ENCODE results near the gene TTLL8.

The TTLL8 gene

DNA sequence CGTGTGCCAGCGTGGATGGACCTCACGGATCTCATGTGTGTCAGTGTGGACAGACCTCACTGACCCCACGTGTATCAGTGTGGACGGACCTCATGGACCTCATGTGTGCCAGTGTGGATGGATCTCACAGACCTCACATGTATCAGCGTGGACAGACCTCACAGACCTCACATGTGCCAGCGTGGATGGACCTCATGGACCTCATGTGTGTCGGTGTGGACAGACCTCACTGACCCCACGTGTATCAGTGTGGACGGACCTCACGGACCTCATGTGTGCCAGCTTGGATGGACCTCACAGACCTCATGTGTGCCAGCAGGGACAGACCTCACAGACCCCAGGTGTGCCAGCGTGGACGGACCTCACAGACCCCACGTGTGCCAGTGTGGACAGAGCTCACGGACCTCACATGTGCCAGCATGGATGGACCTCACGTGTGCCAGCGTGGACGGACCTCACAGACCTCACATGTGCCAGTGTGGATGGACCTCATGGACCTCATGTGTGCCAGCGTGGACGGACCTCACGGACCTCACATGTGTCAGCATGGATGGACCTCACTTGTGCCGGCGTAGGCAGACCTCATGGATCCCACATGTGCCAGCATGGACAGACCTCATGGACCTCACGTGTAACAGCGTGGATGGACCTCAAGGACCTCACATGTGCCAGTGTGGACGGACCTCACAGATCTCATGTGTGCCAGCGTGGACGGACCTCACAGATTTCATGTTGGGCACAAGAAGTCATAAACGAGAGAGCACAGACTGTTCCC lies 18.2 kb downstream of the TTLL8 start:
- no peak for DNase-seq

- DNase-seq = no peak
These were observed 21.9 kb downstream of the TTLL8 start for GRCh38 chr22:50035976-50036724.

- DNase-seq = no peak
These were observed 22.8 kb downstream of the TTLL8 start for GRCh38 chr22:50035131-50035881.

DNA sequence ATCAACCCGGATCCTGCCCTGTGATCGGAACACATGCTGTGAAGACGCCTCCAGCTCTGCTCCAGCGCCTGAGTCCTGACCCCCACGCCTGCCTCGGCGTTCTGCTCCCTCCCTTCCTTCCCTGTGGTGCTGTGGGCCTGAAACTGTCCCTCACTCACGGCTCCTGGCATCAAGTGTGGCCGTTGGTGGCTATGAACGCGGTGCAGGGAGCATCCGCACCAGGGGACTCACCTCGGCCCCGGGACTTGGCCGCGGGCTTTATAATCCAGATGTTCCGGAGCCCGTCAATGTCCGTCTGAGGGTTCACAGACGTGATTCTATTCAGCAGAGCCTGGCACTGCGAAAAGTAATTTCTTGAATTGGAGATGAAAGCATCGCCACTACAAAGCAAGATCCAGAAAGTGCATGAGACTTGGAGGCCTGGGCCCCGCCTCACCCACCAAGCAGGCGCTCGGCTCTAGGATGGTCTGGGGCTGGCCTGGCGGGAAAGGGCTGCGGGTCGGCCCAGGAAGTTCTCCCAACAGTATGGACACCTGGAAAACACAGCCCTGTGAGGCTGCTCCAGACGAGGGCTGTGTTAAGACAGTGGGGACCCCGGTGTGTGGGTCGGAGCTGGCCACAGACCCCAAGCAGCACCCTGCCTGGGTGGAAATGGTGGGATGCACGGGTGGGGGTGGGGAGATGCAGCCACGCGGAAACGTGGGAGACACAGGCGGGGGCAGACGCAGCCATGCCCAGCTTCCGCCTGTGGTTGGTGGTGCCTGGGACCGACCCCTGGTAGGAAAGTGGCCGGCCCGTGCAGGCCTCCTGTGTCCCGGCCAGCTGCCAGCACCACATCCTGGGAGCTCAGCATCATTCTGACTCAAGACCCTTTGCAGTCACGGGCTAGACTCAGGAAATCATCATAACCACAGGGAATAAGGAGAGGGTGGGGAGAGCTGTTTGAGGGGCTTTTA lies 23.7 kb downstream of the TTLL8 start:
- DNase-seq = no peak

DNA sequence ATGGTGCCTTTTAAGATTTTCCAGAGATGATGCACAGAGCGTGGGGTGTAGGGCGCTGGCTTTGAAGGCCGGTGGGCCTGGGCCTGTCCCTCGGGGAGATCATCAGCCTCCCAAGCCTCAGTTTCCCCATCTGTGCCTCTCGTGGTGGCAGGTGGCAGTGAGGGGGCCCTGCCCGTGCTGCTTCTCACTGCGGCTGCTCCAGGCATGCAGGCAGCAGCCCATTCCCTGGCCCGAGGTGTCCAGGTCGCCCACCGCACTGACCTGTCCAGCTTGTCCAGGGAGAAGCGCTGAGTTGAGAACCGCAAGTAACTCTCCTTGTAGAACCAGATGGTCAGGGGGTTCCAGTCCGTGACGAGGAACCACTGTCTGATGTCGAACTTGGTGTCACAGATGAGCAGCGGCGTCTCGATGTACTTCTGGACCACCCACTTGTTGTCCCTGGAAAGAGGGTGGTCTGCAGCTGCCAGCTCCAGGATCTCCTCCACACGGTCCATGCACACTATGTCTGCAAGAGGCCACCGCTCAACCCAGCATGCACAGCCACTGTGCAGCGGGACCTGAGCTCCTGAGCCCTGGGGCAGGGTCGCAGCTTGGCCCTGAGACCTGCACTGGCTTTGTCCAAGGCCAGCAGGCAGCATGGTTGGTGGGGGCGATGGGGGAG lies 25.0 kb downstream of the TTLL8 start:
- DNase-seq = no peak

DNA sequence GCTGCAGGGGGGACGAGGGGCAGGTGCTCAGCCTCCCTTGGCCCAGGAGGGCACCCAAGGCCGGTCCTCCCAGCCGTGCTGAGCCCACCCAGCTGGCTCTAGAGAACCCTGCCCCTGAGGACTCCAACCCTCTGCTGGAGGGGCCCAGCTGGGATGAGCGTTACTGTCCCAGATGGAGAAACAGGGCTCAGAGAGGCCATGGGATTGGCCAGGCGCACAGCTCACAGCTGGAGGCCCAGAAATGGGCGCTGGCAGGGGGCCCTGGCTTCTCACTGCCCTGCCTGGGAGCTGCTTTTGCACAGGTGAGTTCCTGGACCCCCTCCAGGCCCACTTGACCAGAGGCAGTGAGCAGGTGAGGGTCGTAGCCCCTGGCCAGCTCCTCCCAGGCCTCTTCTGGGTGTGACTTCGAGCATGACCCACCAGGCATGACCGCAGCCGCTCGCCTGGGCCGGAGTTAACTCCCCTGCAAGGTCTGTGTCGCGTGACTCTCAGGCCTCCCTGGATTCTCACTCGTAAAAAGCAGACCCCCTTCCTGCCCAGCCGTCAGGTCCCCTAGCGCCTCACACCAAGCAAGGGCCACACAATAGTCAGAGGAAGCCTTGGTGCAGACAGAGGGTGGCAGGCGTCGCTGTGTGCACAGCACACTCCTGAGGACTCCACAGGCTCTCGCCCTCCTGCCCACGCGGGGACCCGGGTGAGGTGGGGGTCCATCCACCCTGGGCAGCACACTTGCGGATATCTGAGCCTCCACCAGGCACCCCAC lies 25.8 kb downstream of the TTLL8 start:
- DNase-seq = no peak

- no peak for DNase-seq
These were observed 26.7 kb downstream of the TTLL8 start for GRCh38 chr22:50031189-50032091.

GRCh38 chr22:50030297-50031188 lies 27.6 kb downstream of the TTLL8 start:
- DNase-seq = peak; percentile 12

DNA sequence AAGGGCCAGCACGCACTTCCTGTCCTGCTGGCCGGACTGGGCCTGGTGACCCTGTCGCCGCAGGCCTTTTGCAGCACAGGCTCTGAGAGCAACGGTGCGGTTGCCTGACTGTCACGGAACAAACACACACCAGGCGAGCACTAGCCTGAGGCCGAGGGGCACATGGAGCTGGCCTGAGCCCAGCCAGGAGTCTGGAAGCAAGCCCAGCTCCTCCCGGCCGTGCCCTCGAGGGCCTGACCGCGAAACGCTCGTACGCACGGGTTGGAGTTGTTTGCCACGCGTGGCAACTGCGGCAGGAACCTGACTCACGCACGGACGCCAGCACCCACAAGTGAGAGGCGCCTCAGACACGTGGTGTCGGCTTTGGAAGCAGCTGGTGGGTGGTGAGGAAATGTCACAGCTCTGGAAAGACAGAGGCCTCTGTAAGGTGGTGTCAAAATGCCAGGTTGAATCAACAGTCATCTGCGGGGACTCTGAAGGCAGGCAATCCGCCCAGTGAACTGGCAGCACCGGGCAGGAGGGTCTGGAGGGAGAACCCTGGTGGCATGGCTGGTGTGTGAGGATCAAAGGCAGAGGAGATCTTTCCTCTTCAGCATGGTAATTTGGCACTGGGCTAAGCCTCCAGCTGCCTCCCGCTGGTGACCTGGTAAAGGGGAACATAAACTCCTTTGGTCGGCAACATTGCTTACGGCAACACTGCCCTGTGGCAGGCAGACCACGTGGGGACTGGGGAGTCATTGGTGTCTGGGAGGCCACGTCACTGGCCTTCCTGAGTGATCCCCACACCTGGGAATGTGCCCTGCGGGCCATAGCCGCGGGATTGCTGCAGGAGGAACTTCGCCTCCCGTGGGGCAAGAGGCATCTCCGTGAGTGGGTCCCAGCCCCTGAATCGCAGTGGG lies 30.2 kb downstream of the TTLL8 start:
- DNase-seq = no peak

GRCh38 chr22:50025993-50026392 lies 32.1 kb downstream of the TTLL8 start:
- no peak for DNase-seq

DNA sequence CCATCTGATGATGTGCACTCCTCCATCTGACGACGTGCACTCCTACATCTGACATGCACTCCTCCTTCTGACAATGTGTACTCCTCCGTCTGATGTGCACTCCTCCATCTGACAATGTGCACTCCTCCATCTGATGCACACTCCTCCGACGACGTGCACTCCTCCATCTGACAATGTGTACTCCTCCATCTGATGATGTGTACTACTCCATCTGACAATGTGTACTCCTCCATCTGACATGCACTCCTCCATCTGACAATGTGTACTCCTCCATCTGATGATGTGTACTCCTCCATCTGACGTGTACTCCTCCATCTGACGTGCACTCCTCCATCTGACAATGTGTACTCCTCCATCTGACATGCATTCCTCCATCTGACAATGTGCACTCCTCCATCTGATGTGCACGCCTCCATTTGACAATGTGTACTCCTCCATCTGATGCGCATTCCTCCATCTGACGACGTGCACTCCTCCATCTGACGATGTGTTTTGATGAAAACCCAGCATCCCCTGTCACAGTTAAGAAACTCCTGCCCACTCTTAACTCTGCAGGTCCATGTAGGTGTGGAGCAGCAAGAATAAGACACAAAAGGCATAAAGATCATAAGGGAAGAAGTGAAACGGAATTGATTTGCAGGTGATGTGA lies 35.8 kb downstream of the TTLL8 start:
- DNase-seq = no peak

GRCh38 chr22:50020606-50021005 lies 37.5 kb downstream of the TTLL8 start:
- no peak for DNase-seq

DNA sequence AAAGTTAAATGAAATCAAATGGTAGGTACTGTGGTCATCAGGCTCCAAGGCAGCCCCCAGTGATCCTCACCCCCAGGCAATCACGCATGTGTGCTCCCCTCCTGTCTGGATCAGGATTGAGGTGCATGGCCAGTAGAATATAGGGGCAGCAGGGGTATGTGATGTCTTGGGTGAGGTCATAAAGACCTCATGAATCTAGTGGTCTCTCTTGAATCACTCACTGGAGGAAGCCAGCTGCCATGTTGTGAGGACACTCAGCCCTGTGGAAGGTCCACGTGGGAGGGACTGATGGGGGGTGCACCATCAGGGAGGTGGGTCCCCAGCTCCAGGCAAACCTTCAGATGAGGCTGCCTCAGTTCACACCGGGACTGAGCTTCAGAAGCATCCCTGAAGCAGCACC lies 38.8 kb downstream of the TTLL8 start:
- DNase-seq = no peak

GRCh38 chr22:50018608-50019285 lies 39.4 kb downstream of the TTLL8 start:
- DNase-seq = no peak

DNA sequence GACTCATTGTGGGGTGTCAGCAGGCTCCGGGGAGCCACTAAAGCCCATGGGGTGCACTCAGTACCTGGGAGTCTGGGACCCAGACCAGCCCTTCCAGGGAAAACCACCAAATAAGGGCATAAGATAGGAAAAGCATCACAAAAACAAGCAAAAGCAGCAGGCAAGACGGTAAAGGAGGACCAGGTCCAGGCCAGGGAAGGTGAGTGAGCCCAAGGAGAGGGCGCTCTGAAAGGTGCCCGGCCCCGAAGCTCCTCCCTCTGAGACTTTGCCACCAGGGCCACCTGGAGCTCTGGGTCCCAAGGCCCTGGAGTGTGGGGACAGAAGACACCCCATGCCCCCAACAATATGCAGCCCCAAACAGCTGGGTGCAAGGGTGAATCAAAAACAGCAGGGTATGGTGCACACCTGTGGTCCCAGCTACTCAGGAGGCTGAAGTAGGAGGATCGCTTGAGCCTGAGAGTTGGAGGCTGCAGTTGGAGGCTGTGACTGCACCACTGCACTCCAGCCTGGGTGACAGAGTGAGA lies 40.3 kb downstream of the TTLL8 start:
- DNase-seq = no peak

- DNase-seq = no peak
These were observed 41.0 kb downstream of the TTLL8 start for GRCh38 chr22:50016988-50017700.
